HG03354 (cell line): ENCODE measurements around the gene YKT6.

Experiments used
- ATAC-seq: cut with Tn5 transposase; IDR thresholded peaks from one replicate; pipeline ENCODE4 v1.9.1; 2021; ENCODE audit warnings: mild to moderate bottlenecking; ENCODE audit not compliant: unreplicated experiment, poor library complexity, severe bottlenecking

The YKT6 gene

GRCh38 chr7:44200699-44201461 lies at the start of gene YKT6:
YKT6 (plus strand) TSS chr7:44200978; CDS start chr7:44201136, 158 bp downstream.
- ATAC-seq, result peak; percentile 100

- ATAC-seq, result no peak
Measured at GRCh38 chr7:44151956-44152355, 48.8 kb upstream of the YKT6 start.

- ATAC-seq, result no peak
Measured at GRCh38 chr7:44152971-44153947, 47.5 kb upstream of the YKT6 start.

GRCh38 chr7:44153948-44154335 lies 46.8 kb upstream of the YKT6 start:
- no peak for ATAC-seq

GRCh38 chr7:44154703-44155102 lies 46.1 kb upstream of the YKT6 start:
- ATAC-seq, result no peak

- no peak for ATAC-seq
Measured at GRCh38 chr7:44155191-44156185, 45.3 kb upstream of the YKT6 start.

- no peak for ATAC-seq
Measured at GRCh38 chr7:44156453-44157010, 44.2 kb upstream of the YKT6 start.

- ATAC-seq, result no peak
Measured at GRCh38 chr7:44157116-44158080, 43.4 kb upstream of the YKT6 start.

- ATAC-seq, result no peak
Measured at GRCh38 chr7:44158096-44158872, 42.5 kb upstream of the YKT6 start.

GRCh38 chr7:44158873-44159631 lies 41.7 kb upstream of the YKT6 start:
- ATAC-seq, result no peak

GRCh38 chr7:44159824-44160630 lies 40.8 kb upstream of the YKT6 start:
- no peak for ATAC-seq

GRCh38 chr7:44161371-44161770 lies 39.4 kb upstream of the YKT6 start:
- ATAC-seq, result no peak

GRCh38 chr7:44162179-44162578 lies 38.6 kb upstream of the YKT6 start:
- ATAC-seq, result no peak

- no peak for ATAC-seq
Measured at GRCh38 chr7:44162785-44163395, 37.9 kb upstream of the YKT6 start.

GRCh38 chr7:44163591-44163990 lies 37.2 kb upstream of the YKT6 start:
- ATAC-seq, result no peak

GRCh38 chr7:44167920-44168319 lies 32.9 kb upstream of the YKT6 start:
- ATAC-seq, result no peak
